Heart right ventricle (tissue), 16 donors: Measurements from ENCODE around the gene PRAF2. TPM values are rescaled to one million over a fixed set of nuclear protein-coding genes. Genes with fewer than 3 reads are reported as not detected.
A peak's percentile ranks its signal among the peaks of the same experiment; 100 is the strongest.

ENCODE experiments used
- ATAC-seq, 8 donors: fragments of 200-7000 bp; cut with Tn5 transposase; one replicate each; pipeline ENCODE4 v1.9.1; 2020; ENCODE audit warnings: mild to moderate bottlenecking in 8 of 8, moderate library complexity in 8 of 8, moderate number of reproducible peaks in 1 of 8
- DNase-seq, 2 donors: peaks; one replicate each; pipeline ENCODE4 v3.0.0-alpha.2; 2020
- H3K27ac ChIP-seq, 10 donors: fragments of 200-600 bp; sonication (generic) in 2 of 10; one replicate each; pipeline versions ENCODE4 v1.5.0 to v1.8.0; 2020 to 2022; ENCODE audit warnings: mild to moderate bottlenecking in 3 of 10
- H3K27me3 ChIP-seq, 7 donors: fragments of 200-600 bp; one replicate each; pipeline ENCODE4 v1.8.0; 2021 to 2022; ENCODE audit warnings: mild to moderate bottlenecking in 2 of 7
- H3K36me3 ChIP-seq, 9 donors: fragments of 200-600 bp; sonication (generic) in 1 of 9; one replicate each; pipeline versions ENCODE4 v1.5.0 to v1.8.0; 2020 to 2022; ENCODE audit warnings: mild to moderate bottlenecking in 2 of 9
- H3K4me1 ChIP-seq, 9 donors: fragments of 200-600 bp; sonication (generic) in 1 of 9; one replicate each; pipeline versions ENCODE4 v1.5.0 to v1.8.0; 2020 to 2022; ENCODE audit warnings: mild to moderate bottlenecking in 4 of 9
- H3K4me3 ChIP-seq, 10 donors: fragments of 200-600 bp; sonication (generic) in 2 of 10; one replicate each; pipeline versions ENCODE4 v1.5.0 to v1.8.0; 2020 to 2022; ENCODE audit warnings: mild to moderate bottlenecking in 7 of 10, moderate library complexity in 2 of 10
- H3K9me3 ChIP-seq, 11 donors: fragments of 200-600 bp in 10 of 11; sonication (generic) in 2 of 11; one replicate each; pipeline versions ENCODE4 v1.5.0 to v1.8.0; 2013 to 2022; ENCODE audit warnings: mild to moderate bottlenecking in 2 of 11, control low read depth in 1 of 11, moderate library complexity in 1 of 11
- WGBS, 2 donors: extraction: QIAGEN DNeasy Blood & Tissue Kit; methylation state at CpG; one replicate each; pipeline ENCODE4 v1.1.7; 2013; ENCODE audit warnings: inconsistent platforms in 1 of 2; 5-methylcytosine and 5-hydroxymethylcytosine counted together
- intact Hi-C, 10 donors: fragments of 100-400 bp; cut with DNase I; formaldehyde crosslinking; loops; one replicate each; pipeline versions ENCODE4 v1.11.1 to v1.14.2; 2022
- polyA plus RNA-seq, 2 donors: library from polyadenylated mRNA; stranded (reverse); fragments of 200-250 nt; gene quantifications; one replicate each; pipeline ENCODE4 v1.2.3, GENCODE V29; 2013
- total RNA-seq, 10 donors: library from RNA; stranded (reverse); fragmentation: NEBNext Ultra II Directional in 3 of 10; extraction: Animal tissue kit (Norgen Biotek cat#: 25700) in 3 of 10; gene quantifications; one replicate each; pipeline versions ENCODE4 v1.2.1 to v1.2.4, GENCODE V29; 2021 to 2023
- TF ChIP-seq, protein P1 (sequence below), 9 donors: fragments of 200-600 bp; sonication (generic) in 2 of 9; IDR thresholded peaks; one replicate each; pipeline versions ENCODE4 v1.5.0 to v1.8.0; 2021 to 2022; ENCODE audit warnings: antibody characterized with exemption in 9 of 9, mild to moderate bottlenecking in 5 of 9, moderate library complexity in 1 of 9
- donor health status: Arrhythmogenic right ventricular cardiomyopathy.
- donor health status: ischemic (EF 13 %, LVEDD 7.1; RV severe dilation, severe dysfunction).
- donor health status: healthy with polysubstance abuse.
- donor health status: DM: no; HTN: yes; CAD: no.
- donor health status: DM: no; HTN: no; CAD: no.
- donor health status: ischemic (EF 25% LVEDD 6.9; RV normal size, moderate dysfunction).
- donor health status: ischemic (EF 25% LVEDD 5.7; RV mildly dilated, moderate dysfunction).
- donor health status: healthy.
- donor health status: DM: yes; HTN: yes; CAD: no.
- donor health status: Ischemic cardiomyopathy.
- donor health status: ischemic (EF 35%, LVEDD 5.7; RV mildly dilated, moderate dysfunction).
- donor health status: nonischemic (EF 11% LVEDD 7.7; RV severe dilation, severe dysfunction).
- donor health status: DM: yes; HTN: yes; CAD: no.
- donor health status: PGD.
- donor health status: ischemic (EF 29% LVEDD 5.4; RV normal size, mild dysfunction).
- donor health status: nonischemic (EF 23%, LVEDD 6.1; RV moderate dilation, normal function).

Gene PRAF2
- total and polyA plus RNA-seq, 12 donors, result 5.4 to 26.5 (median 8.7) TPM

DNA sequence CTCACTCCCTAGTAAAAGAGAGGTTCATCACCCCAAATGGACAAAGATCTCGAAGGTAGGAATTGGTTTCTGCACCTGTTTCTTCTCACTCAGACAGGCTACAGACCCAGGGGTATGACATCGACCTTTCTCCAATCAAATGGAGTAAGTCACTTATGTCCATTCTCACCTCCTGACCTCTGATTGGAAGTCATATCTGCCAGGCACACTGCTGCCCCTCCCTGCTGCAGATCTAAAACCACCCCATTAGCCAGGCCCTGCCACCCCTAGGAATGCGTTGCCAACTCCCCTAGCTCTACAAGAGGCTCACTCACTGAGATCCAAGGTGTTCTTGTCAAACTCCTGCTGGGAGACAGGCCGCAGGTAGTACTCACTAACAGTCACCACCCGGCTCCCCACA lies 42.9 kb upstream of the PRAF2 start:
- WGBS, 2 donors, result 89 to 97% methylated on average over 5 of the region's 5 CpGs
- Histone ChIP-seq H3K36me3 (peaks cover 0 to 93% (median 10%) of the 10 kb centered on the region in 9 donors), H3K27me3 (no peaks in the 10 kb centered on the region), H3K27ac (no peak overlapping the region), H3K4me1 (peaks cover 0 to under 1% (median 0%) of the 10 kb centered on the region in 9 donors), H3K4me3 (no peak overlapping the region), H3K9me3 (no peaks in the 10 kb centered on the region)
- intact Hi-C loops, result no loop called here
- ATAC-seq (no peak), DNase-seq (no peak)
- TF ChIP-seq, protein P1, sequence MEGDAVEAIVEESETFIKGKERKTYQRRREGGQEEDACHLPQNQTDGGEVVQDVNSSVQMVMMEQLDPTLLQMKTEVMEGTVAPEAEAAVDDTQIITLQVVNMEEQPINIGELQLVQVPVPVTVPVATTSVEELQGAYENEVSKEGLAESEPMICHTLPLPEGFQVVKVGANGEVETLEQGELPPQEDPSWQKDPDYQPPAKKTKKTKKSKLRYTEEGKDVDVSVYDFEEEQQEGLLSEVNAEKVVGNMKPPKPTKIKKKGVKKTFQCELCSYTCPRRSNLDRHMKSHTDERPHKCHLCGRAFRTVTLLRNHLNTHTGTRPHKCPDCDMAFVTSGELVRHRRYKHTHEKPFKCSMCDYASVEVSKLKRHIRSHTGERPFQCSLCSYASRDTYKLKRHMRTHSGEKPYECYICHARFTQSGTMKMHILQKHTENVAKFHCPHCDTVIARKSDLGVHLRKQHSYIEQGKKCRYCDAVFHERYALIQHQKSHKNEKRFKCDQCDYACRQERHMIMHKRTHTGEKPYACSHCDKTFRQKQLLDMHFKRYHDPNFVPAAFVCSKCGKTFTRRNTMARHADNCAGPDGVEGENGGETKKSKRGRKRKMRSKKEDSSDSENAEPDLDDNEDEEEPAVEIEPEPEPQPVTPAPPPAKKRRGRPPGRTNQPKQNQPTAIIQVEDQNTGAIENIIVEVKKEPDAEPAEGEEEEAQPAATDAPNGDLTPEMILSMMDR (IDR thresholded peaks at IDR 0.05), result no peak

DNA sequence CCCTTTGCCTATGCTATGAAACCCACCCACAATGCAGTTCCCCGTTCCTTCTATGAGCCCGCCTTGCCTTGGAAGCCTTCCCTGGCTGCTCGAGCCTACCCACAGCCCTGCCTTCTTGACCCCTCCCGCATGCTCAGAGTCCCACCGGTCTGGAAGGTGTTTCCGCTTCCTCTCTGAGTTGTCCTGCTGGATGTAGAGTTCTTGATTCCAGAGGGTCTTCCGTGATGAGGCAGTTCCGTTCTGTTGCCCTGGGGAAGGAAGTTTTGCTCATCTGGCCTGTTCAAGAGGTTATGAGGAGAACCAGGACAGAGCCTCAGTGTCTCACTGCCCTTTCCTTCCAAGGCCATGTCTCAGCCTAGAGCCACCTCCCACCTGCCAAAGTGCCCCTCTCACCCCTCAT lies 42.3 kb upstream of the PRAF2 start:
- Histone ChIP-seq H3K27ac (no peak overlapping the region), H3K4me1 (no peaks in the 10 kb centered on the region), H3K4me3 (no peak overlapping the region), H3K27me3 (no peaks in the 10 kb centered on the region), H3K36me3 (peaks cover 0 to 89% (median 10%) of the 10 kb centered on the region in 9 donors), H3K9me3 (no peaks in the 10 kb centered on the region)
- DNase-seq (no peak), ATAC-seq (no peak)
- TF ChIP-seq, protein P1 (IDR thresholded peaks at IDR 0.05), result no peak
- WGBS, 2 donors, result 70 to 82% methylated on average over 8 of the region's 8 CpGs
- intact Hi-C loops, result no loop called here

DNA sequence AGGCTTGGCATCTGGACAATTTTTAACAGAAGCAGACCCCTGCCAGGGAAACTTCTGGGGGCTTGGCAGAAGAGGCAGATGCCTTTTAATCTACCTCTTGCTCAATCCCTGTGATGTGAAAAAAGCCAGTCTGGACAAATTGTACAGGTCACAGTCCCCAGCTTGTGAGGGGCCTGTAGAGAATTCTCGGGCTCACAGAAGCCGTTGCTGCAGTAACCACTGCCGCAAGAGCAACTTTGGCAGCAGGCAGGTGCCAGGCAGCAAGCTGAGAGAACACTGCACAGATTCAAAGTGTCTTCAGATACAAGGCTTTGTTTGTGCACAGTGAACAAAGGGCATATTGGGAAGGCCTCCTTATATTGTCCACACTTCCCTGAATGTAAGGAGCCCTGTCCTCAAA lies 38.0 kb upstream of the PRAF2 start:
- ATAC-seq, result peak in 1 of 8 donors; percentile 69
- TF ChIP-seq, protein P1 (IDR thresholded peaks at IDR 0.05), result no peak

DNA sequence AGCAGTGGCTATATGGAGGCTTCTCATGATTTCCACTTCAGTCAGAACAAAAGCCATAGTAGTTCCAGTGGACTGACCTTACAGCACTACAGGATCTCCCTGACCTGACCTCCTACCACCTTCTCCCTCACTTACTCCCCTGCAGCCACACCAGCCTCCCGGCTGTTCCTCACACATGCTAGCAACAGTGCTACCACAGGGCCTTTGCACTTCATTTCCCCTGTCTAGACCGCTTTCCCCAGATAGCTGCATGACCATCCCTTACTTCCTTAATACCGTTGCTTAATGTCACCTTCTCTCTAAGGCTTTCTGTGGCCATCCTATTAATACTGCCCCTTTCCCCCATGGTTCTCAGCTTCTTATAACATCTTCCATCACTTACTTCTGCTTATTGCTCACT lies 36.6 kb upstream of the PRAF2 start:
- Histone ChIP-seq H3K4me1 (no peaks in the 10 kb centered on the region), H3K4me3 (no peak overlapping the region), H3K9me3 (no peaks in the 10 kb centered on the region), H3K36me3 (peaks cover 0 to 51% (median 0%) of the 10 kb centered on the region in 9 donors), H3K27ac (no peak overlapping the region), H3K27me3 (no peaks in the 10 kb centered on the region)
- ATAC-seq (no peak), DNase-seq (no peak)
- intact Hi-C loops, result no loop called here
- WGBS, 2 donors, result 93 to 95% methylated on average over 2 to 3 of the region's 3 CpGs
- TF ChIP-seq, protein P1 (IDR thresholded peaks at IDR 0.05), result no peak

More for the DNA sequence above, 38.0 kb upstream of the PRAF2 start:
- intact Hi-C loops, result no loop called here
- 76% methylated on average over 3 of the region's 3 CpGs for WGBS, 2 donors
- no peak overlapping the region for H3K4me3 ChIP-seq
- H3K9me3 ChIP-seq, result no peaks in the 10 kb centered on the region
- no peak overlapping the region for H3K27ac ChIP-seq
- peaks cover 0 to 65% (median 3%) of the 10 kb centered on the region in 9 donors for H3K36me3 ChIP-seq
- H3K4me1 ChIP-seq, result no peaks in the 10 kb centered on the region
- H3K27me3 ChIP-seq, result no peaks in the 10 kb centered on the region
- DNase-seq, result no peak
